H9 (cell line): ENCODE measurements around the gene TMEM116. TPM values are rescaled to one million over a fixed set of nuclear protein-coding genes. Genes with fewer than 3 reads are reported as not detected.

Experiments used
- DNase-seq: peaks from one replicate; pipeline ENCODE4 v3.0.0-alpha.2; 2017
- H2AFZ ChIP-seq: one replicate; pipeline ENCODE4 v1.6.1; 2013; ENCODE audit warnings: mild to moderate bottlenecking, low read length, control low read depth, moderate library complexity
- H2AK5ac ChIP-seq: 2 replicates; pipeline ENCODE4 v1.6.1; 2013; ENCODE audit warnings: low read length, control low read depth, mixed read lengths; ENCODE audit not compliant: insufficient read length
- H2BK120ac ChIP-seq: one replicate; pipeline ENCODE4 v1.6.1; 2013; ENCODE audit warnings: low read depth, mild to moderate bottlenecking, low read length, control low read depth, inconsistent platforms; ENCODE audit not compliant: poor library complexity, severe bottlenecking
- H2BK12ac ChIP-seq: 2 replicates; pipeline ENCODE4 v1.6.1; 2013; ENCODE audit warnings: low read length, control low read depth, mixed read lengths, low read depth; ENCODE audit not compliant: insufficient read length
- H2BK15ac ChIP-seq: 2 replicates; pipeline ENCODE4 v1.6.1; 2013; ENCODE audit warnings: low read depth, low read length, control low read depth
- H2BK20ac ChIP-seq: one replicate; pipeline ENCODE4 v1.6.1; 2013; ENCODE audit warnings: low read depth, mild to moderate bottlenecking, low read length, control low read depth, inconsistent platforms; ENCODE audit not compliant: poor library complexity, severe bottlenecking
- H2BK5ac ChIP-seq: 2 replicates; pipeline ENCODE4 v1.6.1; 2013; ENCODE audit warnings: low read length, control low read depth, mixed read lengths; ENCODE audit not compliant: insufficient read length
- H3K14ac ChIP-seq: 2 replicates; pipeline ENCODE4 v1.6.1; 2013; ENCODE audit warnings: low read length, control low read depth; ENCODE audit not compliant: insufficient read depth
- H3K18ac ChIP-seq: 2 replicates; pipeline ENCODE4 v1.6.1; 2013; ENCODE audit warnings: low read depth, mild to moderate bottlenecking, mixed read lengths, low read length, control low read depth; ENCODE audit not compliant: insufficient read length
- H3K23ac ChIP-seq: 2 replicates; pipeline ENCODE4 v1.6.1; 2013; ENCODE audit warnings: low read length, control low read depth, mixed read lengths, low read depth; ENCODE audit not compliant: insufficient read length
- H3K23me2 ChIP-seq: 2 replicates; pipeline ENCODE4 v1.6.1; 2013; ENCODE audit warnings: low read depth, mild to moderate bottlenecking, mixed read lengths, low read length, control low read depth; ENCODE audit not compliant: insufficient read length, poor library complexity, severe bottlenecking
- H3K27ac ChIP-seq: 2 replicates; pipeline ENCODE4 v1.5.1; 2013; ENCODE audit warnings: low read length, control low read depth, mixed read lengths, low read depth; ENCODE audit not compliant: insufficient read length
- H3K27me3 ChIP-seq: 2 replicates; pipeline ENCODE4 v1.6.1; 2013; ENCODE audit warnings: low read length, control low read depth, inconsistent platforms; ENCODE audit not compliant: insufficient read depth
- H3K4ac ChIP-seq: 2 replicates; pipeline ENCODE4 v1.6.1; 2013; ENCODE audit warnings: low read depth, mild to moderate bottlenecking, control low read depth, inconsistent platforms, low read length, moderate library complexity
- H3K4me1 ChIP-seq: 2 replicates; pipeline ENCODE4 v1.6.1; 2013; ENCODE audit warnings: low read length, control low read depth, inconsistent platforms; ENCODE audit not compliant: insufficient read depth
- H3K4me2 ChIP-seq: 2 replicates; pipeline ENCODE4 v1.6.1; 2013; ENCODE audit warnings: low read length, control low read depth, mixed read lengths; ENCODE audit not compliant: insufficient read length, insufficient read depth
- H3K56ac ChIP-seq: 2 replicates; pipeline ENCODE4 v1.6.1; 2013; ENCODE audit warnings: low read depth, mild to moderate bottlenecking, mixed read lengths, low read length, control low read depth; ENCODE audit not compliant: insufficient read length
- H3K79me1 ChIP-seq: 2 replicates; pipeline ENCODE4 v1.6.1; 2013; ENCODE audit warnings: low read depth, mild to moderate bottlenecking, moderate library complexity, low read length, control low read depth, inconsistent platforms; ENCODE audit not compliant: insufficient read depth, poor library complexity, severe bottlenecking
- H3K79me2 ChIP-seq: 2 replicates; pipeline ENCODE4 v1.6.1; 2013; ENCODE audit warnings: low read length, control low read depth, inconsistent platforms; ENCODE audit not compliant: insufficient read depth
- H3K9ac ChIP-seq: 2 replicates; pipeline ENCODE4 v1.6.1; 2013; ENCODE audit warnings: low read length, control low read depth, mixed read lengths; ENCODE audit not compliant: insufficient read length; ENCODE audit errors: extremely low read depth
- H3K9me3 ChIP-seq: one replicate; pipeline ENCODE4 v1.6.1; 2013; ENCODE audit warnings: low read depth, low read length, inconsistent platforms; ENCODE audit not compliant: control insufficient read depth
- H3T11ph ChIP-seq: one replicate; pipeline ENCODE4 v1.6.1; 2013; ENCODE audit warnings: mild to moderate bottlenecking, low read length, control low read depth, inconsistent platforms
- H4K20me1 ChIP-seq: one replicate; pipeline ENCODE4 v1.6.1; 2013; ENCODE audit not compliant: control insufficient read depth, insufficient read length, insufficient read depth
- H4K5ac ChIP-seq: 2 replicates; pipeline ENCODE4 v1.6.1; 2013; ENCODE audit warnings: low read depth, mild to moderate bottlenecking, mixed read lengths, low read length, control low read depth; ENCODE audit not compliant: insufficient read length
- H4K8ac ChIP-seq: replicated peaks from 2 replicates; pipeline ENCODE4 v1.6.1; 2013; ENCODE audit warnings: low read length, control low read depth, mixed read lengths, low read depth; ENCODE audit not compliant: insufficient read length
- H4K91ac ChIP-seq: 2 replicates; pipeline ENCODE4 v1.6.1; 2013; ENCODE audit warnings: low read depth, mild to moderate bottlenecking, moderate library complexity, mixed read lengths, low read length, control low read depth; ENCODE audit not compliant: insufficient read length
- H3K27ac Mint-ChIP-seq, 3 experiments: 2 replicates in 2 of 3; 3 replicates in 1 of 3; pipeline ENCODE4 v1.8.0; 2020 to 2021; ENCODE audit warnings: mixed read lengths in 3 of 3, mild to moderate bottlenecking in 1 of 3, moderate library complexity in 1 of 3
- H3K27me3 Mint-ChIP-seq: 2 replicates; pipeline ENCODE4 v1.8.0; 2021; ENCODE audit warnings: low read depth, mild to moderate bottlenecking, moderate library complexity, mixed read lengths
- H3K36me3 Mint-ChIP-seq, 3 experiments: 2 replicates in 2 of 3; 3 replicates in 1 of 3; pipeline ENCODE4 v1.8.0; 2020 to 2021; ENCODE audit warnings: low read depth in 3 of 3, mixed read lengths in 3 of 3; ENCODE audit not compliant: insufficient read depth in 1 of 3
- H3K4me1 Mint-ChIP-seq, 2 experiments: 2 replicates each; pipeline ENCODE4 v1.8.0; 2020; ENCODE audit warnings: mixed read lengths in 2 of 2
- H3K4me3 Mint-ChIP-seq, 2 experiments: 2 replicates in 1 of 2; 3 replicates in 1 of 2; pipeline ENCODE4 v1.8.0; 2020 to 2021; ENCODE audit warnings: mild to moderate bottlenecking in 2 of 2, mixed read lengths in 2 of 2, moderate library complexity in 1 of 2
- H3K9me3 Mint-ChIP-seq, 2 experiments: 2 replicates in 1 of 2; 3 replicates in 1 of 2; pipeline ENCODE4 v1.8.0; 2020; ENCODE audit warnings: mild to moderate bottlenecking in 2 of 2, mixed read lengths in 2 of 2, moderate library complexity in 1 of 2
- WGBS: extraction: QIAGEN DNeasy Blood & Tissue Kit; methylation state at CpG from one replicate; pipeline ENCODE4 v1.1.7; 2013; ENCODE audit warnings: missing lambda C conversion rate, low lambda C conversion rate, mixed read lengths; ENCODE audit not compliant: insufficient read length; ENCODE audit errors: extremely low coverage; 5-methylcytosine and 5-hydroxymethylcytosine counted together
- total RNA-seq: library from RNA; stranded (reverse); gene quantifications from 2 replicates; pipeline ENCODE4 v1.2.1, GENCODE V29; 2021
- TF ChIP-seq, protein P1 (sequence below): fragments of 200-600 bp; sonication (generic); conservative IDR thresholded peaks from 3 replicates; pipeline ENCODE4 v1.8.0; 2021; ENCODE audit warnings: antibody characterized with exemption, mild to moderate bottlenecking

The TMEM116 gene
- total RNA-seq, 1 experiment from 2014 or later = 10.8 TPM

- no peak overlapping the region for H2AK5ac ChIP-seq
- H3K56ac ChIP-seq = no peak overlapping the region
- no peak overlapping the region for H3K23ac ChIP-seq
- H3K4me1 Mint-ChIP-seq = no peaks in the 10 kb centered on the region; a peak in 1 of 4 replicates
- no peak overlapping the region for H3K4ac ChIP-seq
- H3K9me3 Mint-ChIP-seq = peaks cover 15 to 21% of the 10 kb centered on the region in 2 experiments
- no peaks in the 10 kb centered on the region for H3K79me2 ChIP-seq
- H3K9ac ChIP-seq = no peak overlapping the region
- no peaks in the 10 kb centered on the region for H3K79me1 ChIP-seq
- H2BK15ac ChIP-seq = no peak overlapping the region
- H3K18ac ChIP-seq = no peak overlapping the region
- no CpG with 5 or more reads among the region's 3 CpGs for WGBS
- no peak overlapping the region for H2BK120ac ChIP-seq
- TF ChIP-seq, protein P1, sequence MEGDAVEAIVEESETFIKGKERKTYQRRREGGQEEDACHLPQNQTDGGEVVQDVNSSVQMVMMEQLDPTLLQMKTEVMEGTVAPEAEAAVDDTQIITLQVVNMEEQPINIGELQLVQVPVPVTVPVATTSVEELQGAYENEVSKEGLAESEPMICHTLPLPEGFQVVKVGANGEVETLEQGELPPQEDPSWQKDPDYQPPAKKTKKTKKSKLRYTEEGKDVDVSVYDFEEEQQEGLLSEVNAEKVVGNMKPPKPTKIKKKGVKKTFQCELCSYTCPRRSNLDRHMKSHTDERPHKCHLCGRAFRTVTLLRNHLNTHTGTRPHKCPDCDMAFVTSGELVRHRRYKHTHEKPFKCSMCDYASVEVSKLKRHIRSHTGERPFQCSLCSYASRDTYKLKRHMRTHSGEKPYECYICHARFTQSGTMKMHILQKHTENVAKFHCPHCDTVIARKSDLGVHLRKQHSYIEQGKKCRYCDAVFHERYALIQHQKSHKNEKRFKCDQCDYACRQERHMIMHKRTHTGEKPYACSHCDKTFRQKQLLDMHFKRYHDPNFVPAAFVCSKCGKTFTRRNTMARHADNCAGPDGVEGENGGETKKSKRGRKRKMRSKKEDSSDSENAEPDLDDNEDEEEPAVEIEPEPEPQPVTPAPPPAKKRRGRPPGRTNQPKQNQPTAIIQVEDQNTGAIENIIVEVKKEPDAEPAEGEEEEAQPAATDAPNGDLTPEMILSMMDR = no peak
- no peak overlapping the region for H3K14ac ChIP-seq
- no peak overlapping the region for H4K5ac ChIP-seq
- H3K27me3 ChIP-seq = no peaks in the 10 kb centered on the region
- H3K27ac Mint-ChIP-seq = no peak overlapping the region
- no peaks in the 10 kb centered on the region for H4K20me1 ChIP-seq
- no peak overlapping the region for H3K27ac ChIP-seq
- H3K4me1 ChIP-seq = no peaks in the 10 kb centered on the region
- no peak for DNase-seq
- H4K8ac ChIP-seq = no peak overlapping the region
- H3K4me2 ChIP-seq = no peak overlapping the region
- no peak overlapping the region for H2AFZ ChIP-seq
- peaks cover 12 to 15% (median 14%) of the 10 kb centered on the region in 3 experiments; a peak in 6 of 7 replicates for H3K36me3 Mint-ChIP-seq
- no peak overlapping the region for H4K91ac ChIP-seq
- no peaks in the 10 kb centered on the region for H3K23me2 ChIP-seq
- no peak overlapping the region for H3K4me3 Mint-ChIP-seq
- no peak overlapping the region for H2BK5ac ChIP-seq
- H2BK12ac ChIP-seq = no peak overlapping the region
- no peak overlapping the region for H2BK20ac ChIP-seq
- peaks cover 2% of the 10 kb centered on the region; the same call in 1 of the 2 replicates for H3K27me3 Mint-ChIP-seq
- H3K9me3 ChIP-seq = no peaks in the 10 kb centered on the region
- no peak overlapping the region for H3T11ph ChIP-seq
Measured at GRCh38 chr12:111905502-111905901, 107.5 kb downstream of the TMEM116 start.
